GM19397 (cell line): ENCODE measurements around the gene HOXA13.

Source experiments
- ATAC-seq: cut with Tn5 transposase; IDR thresholded peaks from one replicate; pipeline ENCODE4 v1.9.1; 2021; ENCODE audit warnings: mild to moderate bottlenecking, moderate library complexity; ENCODE audit not compliant: unreplicated experiment

Gene HOXA13

DNA sequence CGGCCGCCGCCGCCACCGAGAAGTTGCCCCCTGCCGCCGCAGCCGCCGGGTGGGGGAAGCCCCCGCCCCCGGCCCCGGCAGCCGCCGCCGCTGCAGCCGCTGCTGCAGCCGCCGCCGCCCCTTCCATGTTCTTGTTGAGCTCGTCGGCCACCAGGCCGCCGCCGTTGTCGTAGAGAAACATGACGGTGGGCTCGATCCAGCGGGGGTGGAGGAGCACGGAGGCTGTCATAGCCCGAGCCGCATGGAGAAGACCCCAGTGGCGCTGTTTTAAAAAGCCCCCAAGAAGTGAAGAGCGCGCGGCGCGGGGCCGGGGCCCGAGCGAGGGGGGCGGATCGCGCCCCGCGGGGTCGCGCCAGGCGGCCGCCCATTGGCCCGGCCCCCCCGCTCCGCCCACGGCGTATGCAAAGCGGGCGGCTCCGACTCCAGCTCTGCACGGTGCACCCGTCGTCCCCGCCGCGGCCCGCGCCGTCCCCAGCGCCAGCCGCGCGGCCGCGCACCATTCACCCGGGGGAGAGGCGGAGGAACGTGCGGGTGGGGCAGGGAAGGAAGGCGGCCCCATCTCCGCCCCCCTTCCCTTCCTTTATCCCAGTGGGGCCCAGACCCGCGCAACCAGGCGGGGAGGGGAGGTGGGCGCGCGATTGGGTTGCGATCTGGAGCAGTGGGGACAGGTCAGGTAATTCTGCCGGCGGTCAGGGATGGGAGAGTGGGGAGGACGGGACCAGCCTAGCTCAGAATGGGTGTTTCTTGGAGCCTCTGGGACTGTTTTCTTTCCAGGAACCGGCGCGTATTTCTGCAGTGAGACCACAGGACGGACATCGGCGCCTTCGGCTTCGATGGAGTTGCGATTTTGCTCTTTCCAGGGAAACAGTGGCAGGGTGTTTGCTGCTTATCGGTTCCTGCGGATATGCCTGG, at the start of gene HOXA13:
HOXA13 (minus strand) TSS at position 243 of the 912 bp plus-strand sequence; CDS start at position 229, 14 bp downstream.
- peak; percentile 45 for ATAC-seq

DNA sequence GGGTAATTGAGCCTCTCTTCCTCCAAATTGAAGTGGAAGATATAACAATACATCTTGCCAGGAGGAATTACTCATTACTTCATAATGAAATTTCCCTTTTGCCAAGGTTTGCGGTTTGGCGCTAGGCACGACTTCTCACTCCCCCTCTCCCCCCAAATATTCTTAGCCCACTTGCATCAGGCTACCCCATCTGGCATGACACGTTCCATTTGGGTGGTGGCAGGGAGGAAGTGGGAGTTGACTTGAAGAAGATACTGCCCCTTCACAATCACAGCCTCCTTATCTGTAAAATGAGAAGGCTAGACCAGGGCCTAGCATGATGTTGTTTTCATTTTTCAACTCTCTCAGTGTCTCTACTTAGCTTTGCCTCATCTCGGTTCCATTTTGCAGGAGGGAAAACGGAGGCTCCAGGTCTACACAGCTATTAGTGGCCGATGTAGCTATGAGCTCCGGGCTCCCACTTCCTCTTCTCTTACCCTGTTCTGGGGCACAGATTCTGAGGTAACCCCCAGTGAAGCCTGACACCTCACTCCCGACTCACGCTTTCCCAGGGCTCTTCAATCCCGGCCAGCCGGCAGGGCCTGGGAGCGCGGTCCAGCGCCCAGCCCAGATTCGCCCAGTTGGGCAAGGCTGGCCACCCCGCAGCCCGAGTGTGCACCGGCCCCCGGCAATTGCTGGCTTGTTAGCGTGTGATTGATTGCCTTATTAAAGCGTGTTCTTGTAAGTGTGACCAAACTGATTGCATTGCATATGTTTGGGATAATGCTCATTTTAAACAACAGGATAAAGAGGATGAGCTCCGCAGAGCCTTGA, 49.2 kb upstream of the HOXA13 start:
- no peak for ATAC-seq

DNA sequence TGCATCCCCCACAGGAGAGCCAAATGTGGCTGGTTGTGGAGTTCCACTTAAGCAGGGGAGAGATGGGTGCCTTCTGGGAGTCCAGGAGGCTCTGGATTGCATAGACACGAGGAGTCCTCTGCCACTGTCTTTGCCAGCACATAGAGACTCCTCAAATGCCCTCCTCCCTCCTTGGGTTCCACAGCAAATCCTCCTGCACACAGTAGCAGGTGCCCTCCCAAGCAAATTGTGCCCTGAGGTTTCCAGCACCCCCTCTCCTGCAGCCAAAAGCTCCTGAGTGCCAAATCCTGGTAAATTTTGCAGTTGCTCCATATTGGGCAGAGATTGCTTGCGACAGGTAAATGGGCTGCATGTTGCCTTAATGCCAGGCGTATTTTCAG, 48.5 kb upstream of the HOXA13 start:
- no peak for ATAC-seq

DNA sequence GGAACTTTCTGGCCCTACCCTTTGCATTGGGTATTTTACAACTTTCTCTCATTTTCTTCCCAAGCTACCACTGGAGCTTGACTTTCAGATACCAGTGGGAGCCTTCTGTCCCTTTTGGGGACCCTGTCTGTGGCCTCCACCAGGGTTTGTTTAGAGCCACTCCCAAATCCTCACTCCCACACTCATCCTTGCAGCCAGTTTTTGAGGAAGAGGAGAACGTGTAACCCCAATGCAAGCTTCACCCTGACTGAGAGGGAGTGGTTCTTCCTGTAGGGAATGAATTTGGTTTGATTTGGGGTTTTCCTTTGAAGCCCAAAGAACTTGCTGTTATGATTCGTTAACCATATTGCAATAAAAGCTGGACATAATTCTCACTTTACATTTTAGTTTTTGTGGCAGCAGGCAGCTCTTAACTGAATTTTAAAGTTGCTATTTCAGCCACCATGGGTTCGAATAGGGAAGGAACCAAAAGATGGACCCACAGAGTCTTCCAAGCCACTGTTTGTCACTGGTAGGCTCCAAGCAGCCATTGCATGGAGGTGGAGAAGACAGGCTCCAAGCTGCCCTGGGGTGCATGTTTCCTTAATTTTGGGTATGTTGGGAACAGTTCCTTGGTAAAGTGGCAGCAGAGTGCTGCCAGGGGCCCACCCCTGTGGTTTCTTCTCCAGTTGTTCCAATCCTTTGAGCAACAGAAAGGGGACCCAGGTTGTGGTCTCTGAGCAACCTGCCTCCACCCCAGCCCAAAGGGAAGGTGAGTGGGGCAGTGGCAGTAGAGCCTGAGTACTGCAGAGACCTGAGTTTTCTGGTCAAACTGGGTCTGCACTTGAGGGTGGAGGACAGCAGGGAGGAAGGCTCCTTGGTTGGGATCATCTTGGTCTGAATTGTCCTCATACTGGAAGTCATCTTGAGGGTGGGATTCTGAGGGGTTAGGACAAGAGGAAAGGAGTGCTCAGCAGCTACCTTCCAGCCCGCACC, 47.8 kb upstream of the HOXA13 start:
- ATAC-seq, result no peak

GRCh38 chr7:27247000-27247399, 47.1 kb upstream of the HOXA13 start:
- no peak for ATAC-seq

DNA sequence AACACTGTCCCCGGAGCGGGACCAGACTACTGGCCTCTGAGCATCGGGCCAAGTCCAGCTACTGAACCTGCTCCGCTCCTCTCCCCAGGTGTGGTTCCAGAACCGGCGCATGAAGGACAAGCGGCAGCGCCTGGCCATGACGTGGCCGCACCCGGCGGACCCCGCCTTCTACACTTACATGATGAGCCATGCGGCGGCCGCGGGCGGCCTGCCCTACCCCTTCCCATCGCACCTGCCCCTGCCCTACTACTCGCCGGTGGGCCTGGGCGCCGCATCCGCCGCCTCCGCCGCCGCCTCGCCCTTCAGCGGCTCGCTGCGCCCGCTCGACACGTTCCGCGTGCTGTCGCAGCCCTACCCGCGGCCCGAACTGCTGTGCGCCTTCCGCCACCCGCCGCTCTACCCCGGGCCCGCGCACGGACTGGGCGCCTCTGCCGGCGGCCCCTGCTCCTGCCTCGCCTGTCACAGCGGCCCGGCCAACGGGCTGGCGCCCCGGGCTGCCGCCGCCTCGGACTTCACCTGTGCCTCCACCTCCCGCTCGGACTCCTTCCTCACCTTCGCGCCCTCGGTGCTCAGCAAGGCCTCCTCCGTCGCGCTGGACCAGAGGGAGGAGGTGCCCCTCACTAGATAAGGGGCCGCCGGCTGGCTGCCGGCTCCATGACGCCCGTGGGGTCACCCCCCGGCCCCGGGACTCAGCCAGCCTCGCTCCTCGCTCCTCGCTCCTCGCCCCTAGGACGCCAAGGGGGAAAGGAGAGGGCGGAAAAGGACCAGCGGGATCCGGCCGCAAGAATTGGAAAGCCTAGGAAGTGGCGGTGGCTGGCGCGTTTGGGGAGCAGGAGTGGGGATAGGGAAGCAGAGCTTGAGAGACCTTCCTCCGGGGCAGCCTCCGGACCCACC, 46.2 kb upstream of the HOXA13 start:
- ATAC-seq, result no peak

DNA sequence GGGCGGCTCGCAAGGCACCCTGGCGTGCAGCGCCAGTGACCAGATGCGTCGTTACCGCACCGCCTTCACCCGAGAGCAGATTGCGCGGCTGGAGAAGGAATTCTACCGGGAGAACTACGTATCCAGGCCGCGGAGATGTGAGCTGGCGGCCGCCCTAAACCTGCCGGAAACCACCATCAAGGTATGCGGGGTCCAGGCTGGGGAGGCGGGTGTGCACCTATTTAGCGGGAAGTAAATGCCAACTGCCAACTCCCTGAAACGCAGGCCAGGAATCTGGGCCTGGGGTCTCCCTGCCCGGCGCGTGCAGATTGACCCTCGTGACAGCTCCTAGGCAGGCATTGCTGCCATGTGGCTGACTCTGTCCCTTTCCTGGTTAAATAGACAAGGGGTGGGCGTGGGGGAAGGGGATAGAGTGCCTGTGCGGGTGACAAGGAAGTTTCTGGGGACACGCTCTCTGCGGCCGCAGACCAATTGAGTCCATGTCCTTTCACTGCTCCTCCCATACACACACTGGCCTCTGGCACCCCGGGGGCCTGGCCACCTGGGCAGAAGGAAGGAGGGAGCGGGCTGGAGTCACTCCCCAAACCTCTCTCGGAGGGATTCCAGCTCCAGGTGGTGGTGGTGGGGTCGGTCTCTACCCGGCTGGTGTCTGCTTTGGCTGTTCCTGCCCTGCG, 45.4 kb upstream of the HOXA13 start:
- ATAC-seq, result no peak

- no peak for ATAC-seq
Observed at GRCh38 chr7:27244488-27245123, 44.7 kb upstream of the HOXA13 start.

GRCh38 chr7:27243340-27244163, 43.7 kb upstream of the HOXA13 start:
- no peak for ATAC-seq

DNA sequence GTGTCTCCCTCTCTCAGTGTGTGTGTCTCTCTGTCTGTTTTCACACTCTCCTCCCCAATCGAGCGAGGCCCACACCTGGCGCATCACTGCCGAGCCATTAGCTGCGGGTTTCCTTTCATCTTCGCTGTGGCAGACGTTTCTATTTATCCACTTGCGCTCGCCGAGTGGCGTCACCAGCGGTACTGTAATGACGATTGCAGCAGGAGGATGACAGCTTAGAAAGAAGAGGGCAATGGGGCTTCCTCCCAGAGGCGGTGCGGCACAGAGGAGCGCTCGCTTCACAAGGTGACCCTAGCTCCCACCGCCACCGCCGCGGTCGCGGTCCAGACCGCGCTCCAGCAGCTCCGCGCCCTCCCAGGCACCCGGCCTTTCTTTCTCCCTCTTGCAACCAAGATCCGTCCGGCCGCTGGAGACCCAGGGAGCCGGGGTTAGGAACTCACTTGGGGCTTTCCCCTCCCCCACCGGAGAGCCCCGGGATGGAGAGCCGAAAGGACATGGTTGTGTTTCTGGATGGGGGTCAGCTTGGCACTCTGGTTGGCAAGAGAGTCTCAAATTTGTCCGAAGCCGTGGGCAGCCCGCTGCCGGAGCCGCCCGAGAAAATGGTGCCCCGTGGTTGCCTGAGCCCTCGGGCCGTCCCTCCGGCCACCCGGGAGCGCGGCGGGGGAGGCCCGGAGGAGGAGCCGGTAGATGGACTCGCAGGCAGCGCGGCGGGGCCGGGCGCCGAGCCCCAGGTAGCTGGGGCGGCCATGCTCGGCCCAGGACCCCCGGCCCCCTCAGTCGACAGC, 42.9 kb upstream of the HOXA13 start, which contains the start of gene EVX1:
EVX1 (plus strand) TSS at position 248 of the 785 bp plus-strand sequence; CDS start at position 477, 229 bp downstream.
- no peak for ATAC-seq

DNA sequence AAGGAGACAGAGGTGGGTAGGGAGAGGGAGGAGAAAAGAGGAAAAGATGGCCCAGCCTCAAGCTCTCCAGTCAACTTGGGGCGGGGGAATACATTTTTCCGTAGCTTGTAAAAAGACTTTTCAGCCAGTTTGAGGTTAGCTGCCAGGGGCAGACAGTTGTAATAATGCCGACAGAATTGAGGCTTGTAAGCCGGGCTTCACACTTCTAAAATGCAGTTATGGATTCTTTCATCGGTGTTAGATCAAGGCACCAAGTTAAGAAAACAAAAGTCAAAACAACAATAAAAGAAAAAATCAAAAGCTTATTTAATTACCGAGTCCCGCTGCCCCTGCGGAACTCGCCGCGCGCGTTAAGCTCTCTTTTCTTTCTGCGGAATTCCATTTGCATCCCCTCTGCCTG, 42.3 kb upstream of the HOXA13 start:
- no peak for ATAC-seq

DNA sequence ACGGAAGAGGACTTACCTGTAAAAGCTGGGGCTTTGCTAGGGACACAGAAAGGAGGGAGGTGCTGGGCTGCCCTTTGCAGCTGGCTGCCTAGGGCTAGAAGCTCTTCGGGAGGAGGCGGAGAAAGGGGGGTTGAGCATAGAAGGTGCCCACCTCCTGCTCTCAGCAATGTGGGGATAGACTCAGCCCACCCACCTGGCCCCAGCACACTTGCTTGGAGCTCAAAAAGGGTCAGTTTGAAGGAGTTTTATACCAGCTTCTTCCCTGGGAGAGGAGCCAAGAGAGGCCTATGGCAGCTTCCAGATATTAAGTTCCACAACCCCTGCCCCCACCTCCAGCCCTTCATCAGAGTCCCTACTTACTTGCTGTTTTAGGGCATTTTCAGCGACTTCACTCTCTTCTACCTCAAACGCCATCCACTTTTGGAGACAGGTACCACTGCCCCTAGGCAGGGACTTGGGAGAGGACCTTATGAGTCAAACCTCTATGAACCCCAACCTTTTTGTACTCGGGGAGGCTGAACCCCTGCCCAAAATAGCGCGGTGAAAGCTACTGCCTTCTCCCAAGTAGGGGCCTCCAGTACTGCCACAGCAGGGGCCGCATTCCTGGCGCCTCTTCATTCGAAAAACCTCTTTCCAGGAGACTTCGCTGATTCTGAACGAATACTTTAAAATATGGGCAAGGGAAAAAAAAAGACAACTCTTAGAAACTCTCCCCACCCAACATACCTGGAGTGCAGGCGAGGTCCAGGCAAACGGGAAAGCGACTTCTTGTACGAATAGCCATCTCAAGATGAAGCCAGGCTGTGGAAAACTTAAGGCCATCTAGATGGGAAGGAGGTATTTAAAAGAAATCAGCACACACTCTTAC, 41.5 kb upstream of the HOXA13 start:
- ATAC-seq, result no peak

GRCh38 chr7:27240015-27240731, 40.3 kb upstream of the HOXA13 start:
- ATAC-seq, result no peak

DNA sequence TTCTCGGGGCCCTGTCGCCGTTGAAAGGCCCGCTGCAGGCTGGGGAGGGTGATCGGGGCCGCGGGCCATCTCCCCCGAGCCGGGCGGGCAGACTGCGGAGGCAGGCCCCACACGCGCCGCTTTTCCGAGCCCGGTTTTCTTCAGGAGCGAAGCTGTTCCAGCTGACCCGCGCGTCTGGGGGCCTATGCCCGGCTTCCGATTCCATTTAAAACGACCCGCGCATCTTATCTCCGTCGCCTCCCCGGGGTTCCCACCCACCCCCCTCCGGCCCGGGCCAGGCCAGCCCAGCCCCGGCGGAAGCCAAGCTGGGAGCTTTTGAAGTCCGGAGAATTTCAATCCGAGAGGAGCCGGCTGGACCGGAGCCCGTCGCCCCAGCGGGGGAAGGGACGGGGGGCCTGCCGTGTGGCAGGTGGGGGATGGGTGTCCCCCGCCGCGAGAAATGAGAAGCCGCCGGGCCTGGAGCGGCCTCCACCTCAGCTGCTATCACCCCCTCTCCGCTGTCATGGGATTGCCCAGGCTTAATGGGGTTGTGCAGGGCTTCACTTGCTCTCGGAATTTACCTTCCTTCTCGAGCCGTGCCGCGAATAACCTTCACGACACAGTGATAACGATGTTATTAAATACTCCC, 39.6 kb upstream of the HOXA13 start:
- no peak for ATAC-seq

GRCh38 chr7:27238979-27239386, 39.1 kb upstream of the HOXA13 start:
- ATAC-seq, result no peak
